Activated CD8-positive, alpha-beta T cell treated with anti-CD3 and anti-CD28 coated beads for 36 hours (primary cell): ENCODE measurements around the gene R3HDM4. TPM values are rescaled to one million over a fixed set of nuclear protein-coding genes. Genes with fewer than 3 reads are reported as not detected.

ENCODE experiments used
- ATAC-seq: fragments of 200-7000 bp; cut with Tn5 transposase; one replicate; pipeline ENCODE4 v1.10.0; 2021; ENCODE audit warnings: mild to moderate bottlenecking, moderate library complexity
- CTCF ChIA-PET: fragments of 350-600 bp; sonication (Branson Sonifier 250); formaldehyde crosslinking; loops from one replicate; lab custom pipeline; 2021; ENCODE audit warnings: antibody characterized with exemption; lab: Charles Lee
- POLR2A ChIA-PET: fragments of 350-600 bp; sonication (Branson Sonifier 250); formaldehyde crosslinking; loops from one replicate; lab custom pipeline; 2021; ENCODE audit warnings: antibody characterized with exemption; lab: Charles Lee
- DNase-seq: peaks from one replicate; pipeline ENCODE4 v3.0.0-alpha.2; 2020
- H3K27ac Mint-ChIP-seq: one replicate; pipeline ENCODE4 v1.8.0; 2021; ENCODE audit warnings: mild to moderate bottlenecking, mixed read lengths
- H3K27me3 Mint-ChIP-seq: one replicate; pipeline ENCODE4 v1.8.0; 2021; ENCODE audit warnings: mixed read lengths
- H3K36me3 Mint-ChIP-seq: one replicate; pipeline ENCODE4 v1.8.0; 2021; ENCODE audit warnings: low read depth, mixed read lengths
- H3K4me1 Mint-ChIP-seq: one replicate; pipeline ENCODE4 v1.8.0; 2021; ENCODE audit warnings: low read depth, mixed read lengths
- H3K4me3 Mint-ChIP-seq: one replicate; pipeline ENCODE4 v1.8.0; 2021; ENCODE audit warnings: mild to moderate bottlenecking, moderate library complexity, mixed read lengths
- H3K9me3 Mint-ChIP-seq: one replicate; pipeline ENCODE4 v1.8.0; 2021; ENCODE audit warnings: mixed read lengths
- intact Hi-C: fragments of 100-400 bp; cut with micrococcal nuclease; formaldehyde crosslinking; loops from one replicate; pipeline ENCODE4 v1.10.0; 2022
- total RNA-seq, 2 experiments: library from RNA; stranded (reverse); gene quantifications; one replicate each; pipeline ENCODE4 v1.2.3, GENCODE V29; 2021
- TF ChIP-seq, protein P1 (sequence below): fragments of 200-600 bp; IDR thresholded peaks from one replicate; pipeline ENCODE4 v1.8.0; 2022; ENCODE audit warnings: antibody characterized with exemption, mild to moderate bottlenecking

R3HDM4 gene
- total RNA-seq, 2 experiments from 2014 or later: 58.4 to 61.5 TPM

GRCh38 chr19:947090-947706, 34.2 kb upstream of the R3HDM4 start:
- peaks cover 2% of the 10 kb centered on the region for H3K4me1 Mint-ChIP-seq
- H3K36me3 Mint-ChIP-seq: no peaks in the 10 kb centered on the region
- H3K27me3 Mint-ChIP-seq: no peaks in the 10 kb centered on the region
- TF ChIP-seq, protein P1, sequence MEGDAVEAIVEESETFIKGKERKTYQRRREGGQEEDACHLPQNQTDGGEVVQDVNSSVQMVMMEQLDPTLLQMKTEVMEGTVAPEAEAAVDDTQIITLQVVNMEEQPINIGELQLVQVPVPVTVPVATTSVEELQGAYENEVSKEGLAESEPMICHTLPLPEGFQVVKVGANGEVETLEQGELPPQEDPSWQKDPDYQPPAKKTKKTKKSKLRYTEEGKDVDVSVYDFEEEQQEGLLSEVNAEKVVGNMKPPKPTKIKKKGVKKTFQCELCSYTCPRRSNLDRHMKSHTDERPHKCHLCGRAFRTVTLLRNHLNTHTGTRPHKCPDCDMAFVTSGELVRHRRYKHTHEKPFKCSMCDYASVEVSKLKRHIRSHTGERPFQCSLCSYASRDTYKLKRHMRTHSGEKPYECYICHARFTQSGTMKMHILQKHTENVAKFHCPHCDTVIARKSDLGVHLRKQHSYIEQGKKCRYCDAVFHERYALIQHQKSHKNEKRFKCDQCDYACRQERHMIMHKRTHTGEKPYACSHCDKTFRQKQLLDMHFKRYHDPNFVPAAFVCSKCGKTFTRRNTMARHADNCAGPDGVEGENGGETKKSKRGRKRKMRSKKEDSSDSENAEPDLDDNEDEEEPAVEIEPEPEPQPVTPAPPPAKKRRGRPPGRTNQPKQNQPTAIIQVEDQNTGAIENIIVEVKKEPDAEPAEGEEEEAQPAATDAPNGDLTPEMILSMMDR: no peak
- intact Hi-C loops: no loop called here
- H3K27ac Mint-ChIP-seq: no peak overlapping the region
- ChIA-PET CTCF (interaction anchor here (1.0 kb wide), 1 partner anchor 24 kb away, joined by 3 read pairs; no protein-coding TSS in a partner anchor), POLR2A (no interaction called here)
- ATAC-seq (no peak), DNase-seq (no peak)
- no peaks in the 10 kb centered on the region for H3K9me3 Mint-ChIP-seq
- no peak overlapping the region for H3K4me3 Mint-ChIP-seq

- TF ChIP-seq, protein P1: no peak
- H3K9me3 Mint-ChIP-seq: no peaks in the 10 kb centered on the region
- peaks cover 5% of the 10 kb centered on the region for H3K27me3 Mint-ChIP-seq
- POLR2A ChIA-PET: no interaction called here
- no peak for DNase-seq
- H3K36me3 Mint-ChIP-seq: no peaks in the 10 kb centered on the region
- intact Hi-C loops: no loop called here
- no peak overlapping the region for H3K4me3 Mint-ChIP-seq
- H3K4me1 Mint-ChIP-seq: peaks cover 6% of the 10 kb centered on the region
- ATAC-seq: no peak
- CTCF ChIA-PET: no interaction called here
- H3K27ac Mint-ChIP-seq: no peak overlapping the region
Measured at GRCh38 chr19:945401-946252, 32.6 kb upstream of the R3HDM4 start.

DNA sequence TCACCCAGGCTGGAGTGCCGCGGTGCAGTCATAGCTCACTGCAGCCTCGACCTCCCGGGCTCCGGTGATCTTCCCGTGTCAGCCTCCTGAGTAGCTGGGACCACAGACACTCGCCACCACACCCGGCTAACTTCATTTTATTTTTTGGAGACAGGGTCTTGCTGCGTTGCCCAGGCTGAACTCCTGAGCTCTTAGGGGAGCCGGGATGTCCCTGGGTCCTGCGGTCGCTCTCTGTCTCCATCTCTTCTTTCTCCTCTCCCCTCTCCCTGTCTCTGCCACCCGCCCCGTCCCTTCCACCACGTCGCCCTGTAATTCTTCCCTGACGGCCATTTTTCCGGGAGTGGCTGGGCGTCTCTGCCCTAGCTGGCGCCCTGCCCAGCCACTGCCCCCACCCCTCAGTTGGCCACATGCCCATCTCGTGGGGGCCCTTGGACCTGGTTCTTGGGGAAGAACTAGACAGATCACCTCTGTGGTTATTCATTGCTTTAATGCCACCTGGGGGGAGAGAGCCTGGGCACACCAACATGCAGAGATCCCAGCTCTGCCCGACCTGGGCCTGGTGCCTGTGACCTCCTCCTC, 31.7 kb upstream of the R3HDM4 start:
- ATAC-seq (no peak), DNase-seq (no peak)
- intact Hi-C loops: no loop called here
- H3K4me1 Mint-ChIP-seq: peaks cover 12% of the 10 kb centered on the region
- ChIA-PET CTCF (no interaction called here), POLR2A (no interaction called here)
- peaks cover 5% of the 10 kb centered on the region for H3K27me3 Mint-ChIP-seq
- TF ChIP-seq, protein P1: no peak
- H3K36me3 Mint-ChIP-seq: no peaks in the 10 kb centered on the region
- H3K4me3 Mint-ChIP-seq: no peak overlapping the region
- H3K9me3 Mint-ChIP-seq: no peaks in the 10 kb centered on the region
- no peak overlapping the region for H3K27ac Mint-ChIP-seq

- H3K4me1 Mint-ChIP-seq: peaks cover 16% of the 10 kb centered on the region
- no peak for DNase-seq
- peaks cover 5% of the 10 kb centered on the region for H3K27me3 Mint-ChIP-seq
- CTCF ChIA-PET: no interaction called here
- TF ChIP-seq, protein P1: no peak
- H3K4me3 Mint-ChIP-seq: no peak overlapping the region
- no peak for ATAC-seq
- no peaks in the 10 kb centered on the region for H3K36me3 Mint-ChIP-seq
- intact Hi-C loops: no loop called here
- H3K27ac Mint-ChIP-seq: no peak overlapping the region
- POLR2A ChIA-PET: no interaction called here
- no peaks in the 10 kb centered on the region for H3K9me3 Mint-ChIP-seq
Measured at GRCh38 chr19:944171-944567, 31.1 kb upstream of the R3HDM4 start.
